SU-DHL-6 (cell line): ENCODE measurements around the gene TTC39C.

Source experiments
- H2AFZ ChIP-seq: fragments of 200-600 bp; sonication (generic); 2 replicates; pipeline ENCODE4 v1.6.1; 2014; ENCODE audit warnings: low read depth, mild to moderate bottlenecking, moderate library complexity, mixed read lengths, antibody characterized with exemption, low read length; ENCODE audit not compliant: severe bottlenecking
- H3F3A ChIP-seq: fragments of 200-600 bp; shearing (Covaris generic); 2 replicates; pipeline ENCODE4 v1.6.0; 2016; ENCODE audit warnings: antibody characterized with exemption, mild to moderate bottlenecking; ENCODE audit not compliant: insufficient read depth
- H3K27ac ChIP-seq: fragments of 200-600 bp; sonication (generic); 2 replicates; pipeline ENCODE4 v1.5.1; 2016; ENCODE audit warnings: low read depth, mild to moderate bottlenecking, low read length, moderate library complexity, mixed read lengths
- H3K27me3 ChIP-seq: fragments of 200-600 bp; sonication (generic), shearing (Covaris generic); 2 replicates; pipeline ENCODE4 v1.6.0; 2014; ENCODE audit warnings: mild to moderate bottlenecking, low read length
- H3K36me3 ChIP-seq: fragments of 200-600 bp; sonication (generic); 2 replicates; pipeline ENCODE4 v1.6.1; 2014; ENCODE audit warnings: mild to moderate bottlenecking, low read length, mixed read lengths
- H3K4me2 ChIP-seq: fragments of 300-600, 200-600 bp; shearing (Covaris generic), sonication (generic); 2 replicates; pipeline ENCODE4 v1.6.0; 2014; ENCODE audit warnings: low read length, low read depth, mild to moderate bottlenecking; ENCODE audit not compliant: poor library complexity, severe bottlenecking
- H3K4me3 ChIP-seq: fragments of 200-600 bp; sonication (generic); 2 replicates; pipeline ENCODE4 v1.5.1; 2014; ENCODE audit warnings: antibody characterized with exemption, low read length, mild to moderate bottlenecking, mixed read lengths; ENCODE audit not compliant: insufficient read depth, poor library complexity, severe bottlenecking
- H3K79me2 ChIP-seq: fragments of 200-600 bp; sonication (generic); 2 replicates; pipeline ENCODE4 v1.6.1; 2014; ENCODE audit warnings: mild to moderate bottlenecking, low read length, moderate library complexity; ENCODE audit not compliant: insufficient read depth
- H3K9ac ChIP-seq: fragments of 200-600 bp; sonication (generic); 2 replicates; pipeline ENCODE4 v1.7.0; 2014; ENCODE audit warnings: mild to moderate bottlenecking, low read length
- H3K9me2 ChIP-seq: fragments of 200-600 bp; sonication (generic); replicated peaks from 2 replicates; pipeline ENCODE4 v1.6.1; 2014; ENCODE audit warnings: low read length; ENCODE audit not compliant: insufficient read depth
- H3K9me3 ChIP-seq: fragments of 200-600 bp; sonication (generic); 2 replicates; pipeline ENCODE4 v1.6.1; 2014; ENCODE audit warnings: low read length, mixed read lengths; ENCODE audit not compliant: insufficient read depth
- H4K20me1 ChIP-seq: fragments of 200-600 bp; sonication (generic); 2 replicates; pipeline ENCODE4 v1.6.1; 2014; ENCODE audit warnings: low read depth, mild to moderate bottlenecking, antibody characterized with exemption, low read length, moderate library complexity, mixed read lengths
- CTCF ChIP-seq: fragments of 200-600 bp; sonication (generic); IDR thresholded peaks from one replicate; pipeline ENCODE4 v1.5.1; 2017; ENCODE audit warnings: antibody characterized with exemption, mild to moderate bottlenecking, low read length, moderate library complexity; ENCODE audit not compliant: insufficient read depth, poor library complexity, severe bottlenecking
- EZH2phosphoT487 ChIP-seq: fragments of 200-600 bp; sonication (generic), shearing (Covaris generic); conservative IDR thresholded peaks from 2 replicates; pipeline ENCODE4 v1.6.1; 2018; ENCODE audit warnings: mild to moderate bottlenecking, antibody characterized with exemption, low read length, moderate library complexity, mixed read lengths

Gene TTC39C

GRCh38 chr18:24060644-24061043 lies 46.1 kb downstream of the TTC39C start:
- no peaks in the 10 kb centered on the region for H3F3A ChIP-seq
- H3K4me2 ChIP-seq = no peak overlapping the region
- H3K9ac ChIP-seq = no peak overlapping the region
- H3K9me3 ChIP-seq = no peaks in the 10 kb centered on the region
- 0 out of 2 replicates have a peak, but pooled peaks cover 3% of the 10 kb centered on the region for H4K20me1 ChIP-seq
- no peaks in the 10 kb centered on the region for H3K79me2 ChIP-seq
- no peaks in the 10 kb centered on the region for H3K27me3 ChIP-seq
- no peaks in the 10 kb centered on the region for H3K36me3 ChIP-seq
- H3K27ac ChIP-seq = no peak overlapping the region
- H3K4me3 ChIP-seq = no peak overlapping the region
- H3K9me2 ChIP-seq = no peaks in the 10 kb centered on the region
- TF ChIP-seq CTCF (no peak), EZH2phosphoT487 (no peak)
- H2AFZ ChIP-seq = no peak overlapping the region

- no peaks in the 10 kb centered on the region for H3K79me2 ChIP-seq
- no peak overlapping the region for H2AFZ ChIP-seq
- H3K27ac ChIP-seq = no peak overlapping the region
- H3F3A ChIP-seq = no peaks in the 10 kb centered on the region
- H3K9me3 ChIP-seq = no peaks in the 10 kb centered on the region
- H3K27me3 ChIP-seq = no peaks in the 10 kb centered on the region
- H3K9ac ChIP-seq = no peak overlapping the region
- H3K4me3 ChIP-seq = no peak overlapping the region
- TF ChIP-seq CTCF (no peak), EZH2phosphoT487 (no peak)
- H3K4me2 ChIP-seq = no peak overlapping the region
- H3K9me2 ChIP-seq = no peaks in the 10 kb centered on the region
- no peaks in the 10 kb centered on the region for H4K20me1 ChIP-seq
- H3K36me3 ChIP-seq = no peaks in the 10 kb centered on the region
Observed at GRCh38 chr18:24063121-24063731, 48.7 kb downstream of the TTC39C start.

- H3K4me3 ChIP-seq = no peak overlapping the region
- H3K36me3 ChIP-seq = no peaks in the 10 kb centered on the region
- H4K20me1 ChIP-seq = no peaks in the 10 kb centered on the region
- H3K9ac ChIP-seq = no peak overlapping the region
- no peaks in the 10 kb centered on the region for H3F3A ChIP-seq
- H3K9me3 ChIP-seq = no peaks in the 10 kb centered on the region
- no peaks in the 10 kb centered on the region for H3K9me2 ChIP-seq
- H3K27me3 ChIP-seq = no peaks in the 10 kb centered on the region
- H3K27ac ChIP-seq = no peak overlapping the region
- H3K79me2 ChIP-seq = no peaks in the 10 kb centered on the region
- TF ChIP-seq EZH2phosphoT487 (no peak), CTCF (no peak)
- H3K4me2 ChIP-seq = no peak overlapping the region
- H2AFZ ChIP-seq = no peak overlapping the region
Observed at GRCh38 chr18:24064391-24065100, 50.0 kb downstream of the TTC39C start.
